NCI-H1092 treated with DMSO at 0.1 percent for 48 hours (cell line): Measurements from ENCODE around the gene TSNAXIP1.
"Not testable (repeated sequence)": the region's sequence is repeated elsewhere in the genome, so short reads cannot be mapped to it uniquely, and the experiment has no call there.

ENCODE experiments used
- DNase-seq: peaks from one replicate; lab custom pipeline; 2025; lab: John Stamatoyannopoulos, UW

TSNAXIP1 gene

DNA sequence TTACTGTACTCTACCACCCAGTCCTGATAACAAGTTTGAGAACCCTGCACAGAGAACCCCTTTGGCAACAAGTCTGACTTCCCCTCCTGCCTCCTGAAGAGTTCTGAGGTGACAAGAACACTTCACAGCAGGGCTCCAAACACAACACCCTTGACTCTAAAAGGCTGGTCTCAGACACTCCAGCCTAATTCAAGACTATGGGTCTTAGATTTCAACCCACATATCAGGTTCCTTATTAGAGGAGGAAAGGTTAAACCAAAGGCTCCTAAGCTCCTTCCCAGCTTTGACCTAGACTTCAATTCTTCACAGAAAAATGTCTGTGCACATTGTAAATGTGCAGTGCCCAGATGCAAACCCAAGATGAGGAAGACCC is 23.4 kb upstream of the TSNAXIP1 start:
- peak; percentile 62 for DNase-seq

DNA sequence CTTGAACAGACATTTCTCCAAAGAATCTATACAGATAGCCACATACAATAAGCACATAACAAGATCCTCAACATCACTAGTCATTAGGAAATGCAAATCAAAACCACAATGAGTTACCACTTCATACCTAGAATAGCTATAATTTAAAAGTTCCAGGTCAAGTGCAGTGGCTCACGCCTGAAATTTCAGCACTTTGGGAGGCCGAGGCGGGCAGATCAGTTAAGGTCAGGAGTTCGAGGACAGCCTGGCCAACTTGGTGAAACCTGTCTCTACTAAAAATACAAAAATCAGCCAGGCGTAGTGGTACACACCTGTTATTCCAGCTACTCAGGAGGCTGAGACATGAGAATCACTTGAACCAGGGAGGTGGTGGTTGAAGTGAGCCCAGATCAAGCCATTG is 20.2 kb upstream of the TSNAXIP1 start:
- no peak for DNase-seq

DNA sequence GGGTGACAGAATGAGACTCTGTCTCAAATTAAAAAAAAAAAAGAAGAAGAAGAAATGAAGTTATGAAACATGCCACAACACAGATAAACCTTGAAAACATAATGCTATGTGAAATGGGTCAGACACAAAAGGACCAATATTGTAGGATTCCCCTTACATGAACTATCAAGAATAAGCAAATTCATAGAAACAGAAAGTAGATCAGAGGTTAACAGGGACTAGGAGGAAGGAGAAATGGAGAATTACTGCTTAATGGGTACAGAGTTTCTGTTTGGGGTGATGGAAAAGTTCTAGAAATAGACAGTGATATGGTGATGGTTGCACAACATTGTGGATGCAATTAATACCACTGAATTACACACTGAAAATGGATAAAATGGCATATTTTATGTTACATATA is 16.6 kb upstream of the TSNAXIP1 start:
- no peak for DNase-seq

DNA sequence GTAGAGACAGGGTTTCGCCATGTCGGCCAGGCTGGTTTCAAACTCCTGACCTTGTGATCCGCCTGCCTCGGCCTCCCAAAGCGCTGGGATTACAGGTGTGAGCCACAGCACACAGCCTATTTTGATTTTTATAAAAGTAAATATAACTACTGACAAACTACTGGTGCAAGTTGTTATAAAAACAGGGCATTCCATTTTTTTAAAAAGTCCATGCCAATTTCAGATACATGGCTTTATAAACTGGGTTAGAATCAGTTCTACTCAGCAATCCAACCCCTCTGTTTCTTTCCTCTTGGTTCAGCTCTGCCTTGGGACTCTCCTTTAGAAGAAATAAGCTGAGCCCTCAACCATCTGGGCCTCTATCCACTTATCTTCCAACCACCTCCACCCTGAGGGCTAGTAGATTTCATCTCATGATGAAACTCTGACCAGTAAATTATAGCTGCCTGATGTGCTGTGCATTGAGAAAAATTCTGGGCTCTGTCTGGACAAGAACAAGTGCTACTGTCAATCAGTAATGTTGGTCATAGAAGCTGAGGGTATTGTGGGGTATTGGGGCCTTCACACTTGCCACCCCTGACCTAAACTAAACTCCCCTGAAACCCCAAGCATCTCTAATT is 10.5 kb upstream of the TSNAXIP1 start:
- DNase-seq, result no peak

DNA sequence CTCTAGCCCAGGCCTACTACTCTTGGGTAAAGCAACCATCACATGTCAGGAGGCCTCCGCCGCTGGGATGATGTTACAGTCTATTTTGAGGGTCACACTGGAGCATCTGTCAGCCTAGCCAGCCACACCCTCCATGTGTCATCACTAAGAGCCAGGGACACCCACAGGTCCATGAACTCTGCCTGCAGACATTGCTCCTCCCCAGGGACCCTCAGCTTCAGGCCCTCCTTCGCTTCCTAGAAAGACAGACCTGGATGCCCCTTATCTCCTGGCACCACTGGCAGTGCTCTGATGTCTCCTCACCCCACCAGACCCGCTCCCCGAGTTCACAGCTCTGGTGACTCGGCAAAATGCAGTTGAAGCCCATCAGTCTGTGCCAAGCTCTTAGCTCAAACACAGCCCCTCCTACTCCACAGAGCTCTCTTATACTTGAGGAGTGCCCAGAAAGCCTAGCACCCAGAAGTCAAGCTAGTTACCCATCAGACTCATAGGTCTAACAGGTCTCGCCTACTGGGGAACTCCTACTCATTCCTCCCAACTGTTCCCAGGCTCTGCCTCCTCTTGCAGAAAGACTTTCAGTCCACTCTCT is 6.3 kb upstream of the TSNAXIP1 start:
- DNase-seq, result no peak

DNA sequence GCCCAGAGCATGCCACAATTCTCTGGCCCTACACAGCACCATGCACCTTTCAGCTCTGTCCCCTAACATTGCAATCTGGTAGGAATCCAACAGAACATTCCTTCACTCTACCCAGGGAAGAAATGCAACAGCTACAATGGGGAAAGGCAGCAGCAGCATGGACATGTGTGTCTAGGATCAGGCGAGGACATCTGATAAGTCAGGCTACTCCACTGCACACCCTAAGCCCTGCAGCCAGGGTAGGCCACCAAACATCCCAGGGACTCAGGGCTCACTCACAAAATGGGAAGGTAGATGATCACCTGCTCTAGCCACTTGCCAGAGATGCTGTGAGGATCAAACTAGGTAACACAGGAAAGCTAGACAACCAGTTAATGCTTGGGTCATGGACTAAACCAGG is 5.4 kb upstream of the TSNAXIP1 start:
- no peak for DNase-seq

DNA sequence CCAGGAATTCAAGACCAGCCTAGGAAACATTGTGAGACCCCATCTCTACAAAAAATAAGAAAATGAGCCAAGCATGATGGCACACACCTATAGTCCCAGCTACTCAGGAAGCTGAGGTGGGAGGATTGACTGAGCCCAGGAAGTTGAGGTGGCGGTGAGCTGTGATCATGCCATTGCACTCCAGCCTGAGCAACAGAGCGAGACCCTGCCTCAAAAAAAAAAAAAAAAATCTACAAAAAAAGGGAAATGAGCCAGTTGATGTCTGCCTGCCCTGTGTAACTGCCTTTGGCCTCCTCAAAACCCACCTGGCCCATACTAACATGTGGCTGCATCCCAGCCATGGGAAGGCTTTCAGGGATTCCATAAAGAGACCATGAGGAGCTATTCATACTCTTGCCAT is 4.8 kb upstream of the TSNAXIP1 start:
- no peak for DNase-seq

DNA sequence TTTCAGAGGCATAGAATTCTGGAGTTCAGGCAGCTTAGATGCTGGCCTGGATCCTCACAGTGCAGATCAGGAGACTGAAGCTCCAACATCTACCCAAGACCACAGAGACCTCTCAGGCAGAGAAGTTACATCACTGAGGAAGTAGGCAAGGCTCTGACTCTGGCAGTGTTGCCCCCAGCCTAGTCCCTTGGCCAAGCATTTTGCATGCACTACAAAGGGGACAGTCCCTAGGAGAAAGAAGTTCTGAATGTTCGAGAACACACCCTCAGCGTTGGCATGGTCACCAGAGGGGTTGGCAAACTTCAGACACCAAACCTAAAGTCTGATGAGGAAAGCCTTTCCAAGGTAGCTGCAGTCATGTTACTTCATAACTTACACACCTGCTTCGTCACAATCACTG is 2.8 kb upstream of the TSNAXIP1 start:
- DNase-seq, result no peak

DNA sequence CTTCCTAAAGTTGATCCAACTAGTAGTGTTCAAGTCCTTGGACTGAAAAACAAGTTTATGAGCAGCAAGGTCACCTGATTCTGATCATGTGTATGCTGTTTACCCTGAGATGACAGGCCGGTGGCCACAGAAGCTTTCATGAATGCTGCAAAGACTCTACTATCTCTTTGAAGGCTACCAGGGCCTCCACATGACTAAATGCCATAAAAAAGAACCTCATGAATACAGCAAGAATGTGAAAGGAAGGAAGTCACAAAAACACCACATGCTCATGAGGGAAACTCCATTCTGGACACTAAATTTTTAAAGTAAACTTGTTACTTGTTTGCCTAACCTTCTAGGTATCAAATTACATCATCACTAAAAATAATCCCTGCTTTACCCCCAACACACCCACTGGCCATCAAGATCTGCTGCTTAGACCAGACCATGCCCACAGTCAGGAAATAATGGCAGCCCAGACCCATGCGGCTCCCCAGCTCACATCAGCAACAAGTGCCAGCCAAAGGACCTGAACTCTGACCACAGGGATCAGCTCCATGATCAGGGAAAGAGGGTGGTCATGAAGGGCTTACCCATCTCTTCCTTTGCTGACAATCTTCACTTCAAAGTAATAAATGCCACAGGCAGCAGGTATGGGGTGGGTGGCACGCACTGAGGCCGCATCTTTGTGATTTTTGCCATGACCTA is 1.7 kb upstream of the TSNAXIP1 start:
- DNase-seq, result no peak

DNA sequence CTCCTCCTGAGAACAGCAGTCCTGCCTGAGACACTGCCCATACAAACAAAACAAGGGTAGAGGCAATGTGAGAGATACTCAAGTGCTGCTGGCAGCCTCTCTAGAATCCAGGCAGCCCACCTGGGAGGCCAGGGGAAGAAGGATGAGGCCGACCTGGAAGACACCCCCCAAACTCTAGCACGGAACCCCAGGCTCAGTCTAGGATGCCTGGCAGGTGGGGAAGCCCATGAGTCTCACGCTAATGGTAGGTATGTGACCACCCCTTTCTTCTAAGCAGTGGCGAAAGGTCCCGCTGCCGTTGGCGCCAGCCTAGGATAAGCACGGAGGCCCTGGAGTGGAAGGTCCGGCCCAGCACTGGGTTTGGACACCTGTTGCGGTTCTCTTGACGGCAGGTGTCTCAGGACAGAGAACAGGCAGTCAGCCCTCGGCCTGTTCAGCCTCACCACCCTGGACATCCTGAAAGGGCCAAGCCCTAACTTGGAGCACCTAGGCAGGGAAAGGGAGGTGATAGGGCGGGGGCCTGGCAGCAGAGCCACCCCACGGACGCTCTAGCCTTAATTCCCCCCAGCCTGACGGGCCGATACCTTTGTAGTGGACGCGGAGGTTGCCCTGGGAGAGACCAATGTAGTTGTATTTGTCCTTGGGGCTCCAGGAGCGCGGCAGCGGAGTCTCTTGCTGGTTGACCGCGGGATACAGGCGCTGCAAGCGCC is 816 bp upstream of the TSNAXIP1 start:
- DNase-seq, result peak; percentile 17

DNA sequence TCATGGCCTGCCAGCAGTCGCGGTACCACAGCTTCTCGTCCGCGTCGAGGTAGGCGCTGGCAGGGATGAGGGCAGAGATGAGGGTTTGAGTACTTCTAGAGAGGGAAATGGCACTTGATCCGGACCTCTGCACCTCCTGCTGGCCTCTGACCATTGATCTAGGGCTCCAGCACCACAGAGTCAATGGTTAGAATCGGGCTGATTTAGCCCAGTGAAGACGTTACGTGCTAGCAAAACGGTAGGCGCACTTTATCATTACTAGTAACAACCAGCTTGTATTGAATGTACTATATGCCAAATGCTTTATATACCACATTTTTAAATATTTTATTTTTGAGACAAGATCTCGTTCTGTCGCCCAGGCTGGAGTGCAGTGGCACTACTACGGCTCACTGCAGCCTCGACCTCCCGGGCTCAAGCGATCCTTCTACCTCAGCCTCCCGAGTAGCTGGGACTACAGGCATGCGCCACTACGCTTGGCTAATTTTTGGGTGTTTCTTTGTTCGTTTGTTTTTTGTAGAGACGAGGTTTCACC is 526 bp downstream of the TSNAXIP1 start:
- no peak for DNase-seq

DNA sequence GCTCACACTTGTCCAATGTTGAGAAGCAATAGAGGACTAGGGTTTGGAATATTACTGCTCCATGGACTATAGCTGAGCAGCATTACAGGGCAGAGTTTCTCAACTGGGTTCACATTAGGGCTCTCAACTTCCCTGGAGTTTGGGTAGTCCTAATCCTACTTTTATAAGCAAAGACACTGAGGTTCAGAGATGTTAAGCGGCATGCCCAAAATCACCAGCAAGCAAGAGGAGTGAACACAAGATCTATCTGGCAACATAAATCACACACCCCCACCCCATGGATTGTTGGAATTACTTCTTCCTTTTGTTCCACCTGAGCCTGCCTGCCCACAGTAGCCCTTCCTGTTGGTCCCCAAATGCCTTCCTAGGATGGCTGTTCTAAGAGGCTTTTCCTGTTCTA is 5.2 kb downstream of the TSNAXIP1 start:
- DNase-seq, result no peak

DNA sequence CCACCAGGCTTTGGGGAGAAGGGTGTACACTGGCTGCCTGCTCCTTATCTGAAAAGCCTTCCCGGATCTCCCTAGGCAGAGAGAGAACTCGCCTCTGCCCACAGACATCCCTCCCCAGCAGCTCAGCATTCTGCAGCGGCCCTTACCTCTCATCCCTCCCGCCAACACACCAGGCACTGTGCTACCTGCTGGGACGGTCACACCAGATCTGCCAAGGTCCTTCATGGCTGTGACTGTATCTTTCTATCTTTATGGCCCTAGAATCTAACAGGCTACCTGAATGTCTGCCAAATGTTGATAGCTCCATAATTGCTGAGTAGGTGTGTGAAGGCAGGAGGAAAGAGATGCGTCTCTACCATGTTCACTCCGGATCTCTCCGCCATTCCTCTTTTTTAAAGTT is 7.9 kb downstream of the TSNAXIP1 start:
- no peak for DNase-seq

DNA sequence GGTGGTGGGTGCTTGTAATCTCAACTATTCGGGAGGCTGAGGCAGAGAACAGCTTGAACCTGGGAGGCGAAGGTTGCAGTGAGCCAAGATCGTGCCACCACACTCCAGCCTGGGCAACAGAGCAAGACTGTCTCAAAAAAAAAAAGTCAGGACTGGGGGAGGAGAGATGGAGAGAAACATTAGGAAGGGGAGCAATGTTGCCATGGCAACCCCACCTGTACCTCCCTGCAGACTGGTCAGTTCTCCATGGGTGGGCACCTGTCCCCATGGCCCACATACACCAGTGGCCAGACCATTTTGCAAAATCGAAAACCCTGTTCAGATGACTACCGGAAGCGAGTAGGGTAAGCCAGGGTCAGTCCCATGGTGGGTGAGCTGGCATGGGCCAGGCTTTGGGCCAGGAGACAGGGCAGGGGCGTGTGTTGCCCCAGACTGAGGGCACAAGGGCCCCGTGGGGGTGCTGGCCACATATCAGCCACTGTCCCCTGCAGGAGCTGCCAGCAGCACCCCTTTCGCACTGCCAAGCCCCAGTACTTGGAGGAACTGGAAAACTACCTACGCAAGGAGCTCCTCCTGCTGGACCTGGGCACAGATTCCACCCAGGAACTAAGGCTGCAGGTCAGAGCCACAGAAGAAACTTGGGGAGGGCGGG is 14.0 kb downstream of the TSNAXIP1 start:
- DNase-seq, result no peak

DNA sequence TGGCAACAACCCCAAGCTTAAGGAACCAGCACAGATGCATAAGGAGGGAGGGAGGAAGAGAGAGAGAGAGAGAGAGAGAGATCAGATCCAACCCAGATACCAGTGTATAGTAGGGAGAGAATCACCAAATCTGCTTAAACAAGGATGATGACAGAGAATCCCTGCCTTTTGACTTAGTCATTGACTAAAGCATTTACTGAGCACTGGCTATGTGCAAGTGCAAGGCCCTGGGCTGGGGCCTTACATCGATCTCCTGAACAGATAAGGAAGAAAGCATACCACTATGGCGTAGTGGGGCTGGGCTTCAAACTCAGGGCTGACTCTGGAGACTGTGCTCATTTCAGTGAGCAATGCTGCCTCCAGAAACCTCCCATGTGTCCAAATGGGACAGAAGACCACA is 15.8 kb downstream of the TSNAXIP1 start:
- DNase-seq, result no peak

DNA sequence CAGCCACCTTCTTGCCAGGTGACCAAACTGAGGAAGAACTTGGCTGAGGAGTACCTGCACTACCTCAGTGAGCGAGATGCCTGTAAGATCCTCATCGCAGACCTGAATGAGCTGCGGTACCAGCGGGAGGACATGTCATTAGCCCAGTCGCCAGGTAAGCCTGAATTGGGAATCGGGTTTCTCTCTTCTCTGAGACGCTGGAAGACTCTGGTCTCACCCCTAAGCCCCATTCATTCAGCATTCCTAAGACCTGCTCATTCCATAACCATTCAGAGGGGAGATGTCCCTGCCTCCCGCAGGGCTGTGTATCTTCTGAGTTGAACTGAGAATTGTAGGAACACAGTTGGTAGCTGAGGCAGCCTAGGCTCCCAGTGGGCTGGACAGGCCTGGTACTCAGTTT is 18.4 kb downstream of the TSNAXIP1 start:
- DNase-seq, result no peak

DNA sequence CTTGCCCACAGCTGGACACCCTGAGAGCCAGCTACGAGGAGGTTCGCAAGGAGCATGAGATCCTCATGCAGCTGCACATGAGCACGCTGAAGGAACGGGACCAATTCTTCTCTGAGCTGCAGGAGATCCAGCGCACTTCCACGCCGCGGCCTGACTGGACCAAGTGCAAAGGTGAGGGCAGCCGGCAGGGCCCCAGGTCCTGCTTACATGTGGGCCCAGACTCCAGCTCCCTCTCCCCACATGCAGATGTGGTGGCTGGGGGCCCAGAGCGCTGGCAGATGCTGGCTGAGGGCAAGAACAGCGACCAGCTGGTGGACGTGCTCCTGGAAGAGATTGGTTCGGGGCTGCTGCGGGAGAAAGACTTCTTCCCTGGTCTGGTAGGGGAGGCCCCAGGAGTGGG is 19.2 kb downstream of the TSNAXIP1 start:
- no peak for DNase-seq

DNA sequence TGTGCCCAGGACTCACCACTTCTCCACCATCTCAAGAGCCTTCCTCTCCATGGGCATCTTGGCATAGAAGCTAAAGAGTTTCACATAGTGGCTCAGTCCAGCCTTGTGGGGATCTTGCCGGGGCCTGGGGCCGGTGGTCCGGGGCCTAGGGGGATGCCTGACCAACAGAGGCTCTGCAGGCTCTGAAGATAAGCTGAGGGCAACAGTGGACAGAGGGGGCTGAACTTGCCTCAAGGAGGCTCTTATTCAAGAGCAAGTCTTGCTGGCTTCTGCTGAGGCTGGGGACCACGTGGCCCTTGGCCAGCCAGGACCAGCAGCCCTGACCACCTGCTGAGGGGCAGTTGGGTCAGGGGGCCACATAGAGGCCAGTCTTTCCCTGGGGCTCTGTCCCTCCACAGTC is 22.0 kb downstream of the TSNAXIP1 start:
- no peak for DNase-seq

DNA sequence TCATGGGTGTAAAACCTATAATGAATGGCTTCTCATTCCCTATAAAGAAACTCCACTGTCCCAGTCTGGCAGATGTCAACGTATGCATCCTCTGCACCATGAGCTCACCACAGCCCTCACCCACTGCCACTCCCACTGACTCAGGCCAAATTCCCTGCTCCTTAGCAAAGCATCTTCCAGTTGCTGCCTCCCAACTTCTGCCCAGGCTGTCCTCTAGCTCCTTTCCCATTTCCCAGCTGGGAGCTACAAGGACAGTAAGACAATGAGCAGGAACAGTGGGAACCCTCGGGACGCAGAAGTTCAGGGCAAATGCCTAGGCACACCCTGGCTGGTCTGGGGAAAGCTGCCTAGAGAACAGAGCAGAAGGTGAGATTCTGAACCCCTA is 26.3 kb downstream of the TSNAXIP1 start:
- DNase-seq, result no peak

DNA sequence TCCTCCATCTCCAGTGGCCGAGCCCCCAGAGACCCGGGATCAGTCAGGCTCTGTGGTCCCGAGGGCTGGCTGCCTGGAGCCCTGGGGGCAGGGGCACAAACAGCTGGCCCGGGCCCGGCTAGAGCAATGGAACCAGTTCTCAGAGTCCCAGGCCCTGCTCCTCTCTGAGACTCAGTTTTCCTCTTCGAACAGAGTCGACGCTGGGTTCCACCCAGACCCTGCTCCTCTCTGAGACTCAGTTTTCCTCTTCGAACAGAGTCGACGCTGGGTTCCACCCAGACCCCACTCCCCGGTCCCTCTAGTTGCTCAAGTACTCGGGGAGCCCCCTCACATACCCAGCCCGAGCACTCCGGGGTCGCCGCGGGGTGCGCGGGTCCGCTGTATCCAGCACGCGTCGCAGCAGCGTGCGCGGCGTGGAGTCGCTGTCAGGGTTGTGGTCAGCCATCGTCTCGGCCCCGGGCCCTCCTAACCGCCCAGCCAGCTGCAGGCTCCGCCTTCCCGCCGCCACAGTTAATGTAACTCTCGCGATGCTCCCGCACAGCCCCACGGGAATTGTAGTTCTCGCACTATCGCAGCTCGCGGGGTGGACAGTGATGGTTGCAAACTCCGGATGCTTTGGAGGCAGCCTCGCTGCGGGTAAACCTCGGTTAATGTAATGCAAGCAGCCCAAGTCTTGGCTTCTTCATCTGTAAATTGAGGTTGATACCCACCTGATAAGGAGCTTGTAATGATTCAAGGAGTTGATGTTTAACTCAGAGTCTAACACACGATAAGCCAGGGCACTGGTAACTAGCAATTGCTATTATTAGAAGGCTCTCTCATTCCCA is 26.9 kb downstream of the TSNAXIP1 start:
- DNase-seq, result peak; percentile 92

DNA sequence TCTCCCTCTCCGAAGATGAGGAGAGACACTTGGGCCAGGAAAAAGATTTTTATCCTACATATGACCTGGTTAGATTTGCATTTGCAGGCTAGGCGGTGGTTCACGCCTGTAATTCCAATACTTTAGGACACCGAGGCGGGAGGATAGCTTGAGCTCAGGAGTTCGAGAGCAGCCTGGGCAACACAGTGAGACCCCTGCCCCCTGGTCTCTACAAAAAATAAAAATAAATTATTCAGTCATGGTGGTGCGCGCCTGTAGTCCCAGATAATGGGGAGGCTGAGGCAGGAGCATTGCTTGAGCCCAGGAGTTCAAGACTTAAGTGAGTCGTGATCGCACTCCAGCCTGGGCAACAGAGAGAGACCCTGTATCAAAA is 27.5 kb downstream of the TSNAXIP1 start:
- no peak for DNase-seq

DNA sequence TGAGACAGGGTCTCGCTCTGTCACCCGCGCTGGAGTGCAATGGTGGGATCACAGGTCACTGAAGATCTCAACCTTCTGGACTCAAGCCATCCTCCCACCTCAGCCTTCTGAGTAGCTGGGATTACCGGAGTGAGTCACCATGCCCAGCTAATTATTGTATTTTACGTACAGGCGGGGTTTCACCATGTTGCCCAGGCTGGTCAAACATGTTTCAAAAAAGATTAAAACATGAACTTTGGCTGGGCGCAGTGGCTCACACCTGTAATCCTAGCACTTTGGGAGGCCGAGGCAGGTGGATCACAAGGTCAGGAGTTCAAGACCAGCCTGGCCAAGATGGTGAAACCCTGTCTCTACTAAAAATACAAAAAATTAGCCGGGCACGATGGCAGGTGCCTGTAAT is 30.5 kb downstream of the TSNAXIP1 start:
- DNase-seq, result not testable (repeated sequence)
